NCI-H2107 (cell line): ENCODE results near the gene HDHD3.

ENCODE experiments used
- DNase-seq: peaks from one replicate; lab custom pipeline; 2025; lab: John Stamatoyannopoulos, UW

HDHD3 gene

DNA sequence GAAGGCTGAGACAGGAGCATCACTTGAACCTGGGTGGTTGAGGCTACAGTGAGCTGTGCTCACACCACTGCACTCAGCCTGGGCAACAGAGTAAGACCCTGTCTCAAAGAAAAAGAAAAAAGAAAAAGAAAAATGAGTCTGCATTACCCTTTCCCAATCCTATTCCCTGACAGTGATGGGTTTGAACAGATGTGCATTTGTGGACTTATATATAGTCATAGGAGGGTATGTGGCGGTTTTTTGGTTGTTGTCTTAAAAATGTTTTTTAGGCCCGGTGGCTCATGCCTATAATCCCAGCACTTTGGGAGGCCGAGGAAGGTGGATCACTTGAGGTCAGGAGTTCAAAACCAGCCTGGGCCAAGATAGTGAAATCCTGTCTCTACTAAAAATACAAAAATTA is 13.4 kb downstream of the HDHD3 start:
- DNase-seq: no peak

GRCh38 chr9:113361304-113362018 is 15.3 kb downstream of the HDHD3 start:
- DNase-seq: no peak

DNA sequence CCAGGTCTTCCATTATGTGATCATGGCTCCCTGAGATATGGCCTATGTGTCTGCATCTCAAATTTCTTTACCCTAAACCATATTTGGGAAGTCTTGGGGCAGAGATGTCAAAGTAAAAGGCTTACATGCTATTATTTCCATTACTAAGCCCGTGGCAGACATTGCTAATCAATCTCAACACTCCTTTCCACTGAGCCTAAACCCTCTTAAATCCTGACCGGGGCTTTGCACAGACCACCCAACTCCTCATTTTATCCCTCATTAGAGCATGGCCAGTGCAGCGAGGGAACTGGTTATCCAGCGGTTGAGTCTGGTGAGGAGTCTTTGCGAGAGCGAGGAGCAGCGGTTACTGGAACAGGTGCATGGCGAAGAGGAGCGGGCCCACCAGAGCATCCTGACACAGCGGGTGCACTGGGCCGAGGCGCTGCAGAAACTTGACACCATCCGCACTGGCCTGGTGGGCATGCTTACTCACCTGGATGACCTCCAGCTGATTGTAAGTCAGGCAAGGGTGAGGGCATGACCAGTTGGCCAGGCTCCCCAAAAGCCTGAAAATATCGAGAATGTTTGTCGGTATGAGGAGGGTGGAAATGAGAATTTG is 16.4 kb downstream of the HDHD3 start:
- no peak for DNase-seq

DNA sequence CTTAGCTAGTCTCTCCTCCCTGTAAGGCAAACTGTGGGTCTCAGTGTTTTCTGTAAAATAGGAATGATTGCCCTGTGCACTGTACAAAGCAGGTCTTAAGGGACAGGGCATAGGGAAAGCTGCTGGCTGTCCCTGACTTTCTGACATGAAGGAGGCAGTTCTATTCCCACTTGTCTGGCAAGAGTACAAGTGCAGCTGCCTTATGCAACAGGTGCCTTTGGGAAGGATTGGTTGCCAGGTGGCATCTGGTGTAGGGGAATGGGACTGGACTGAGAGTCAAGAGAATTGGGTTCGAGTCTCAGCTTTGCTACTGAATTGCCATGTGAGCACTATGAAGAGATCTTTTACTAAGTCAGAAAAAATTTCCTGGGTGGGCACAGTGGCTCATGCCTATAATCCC is 17.4 kb downstream of the HDHD3 start:
- no peak for DNase-seq

DNA sequence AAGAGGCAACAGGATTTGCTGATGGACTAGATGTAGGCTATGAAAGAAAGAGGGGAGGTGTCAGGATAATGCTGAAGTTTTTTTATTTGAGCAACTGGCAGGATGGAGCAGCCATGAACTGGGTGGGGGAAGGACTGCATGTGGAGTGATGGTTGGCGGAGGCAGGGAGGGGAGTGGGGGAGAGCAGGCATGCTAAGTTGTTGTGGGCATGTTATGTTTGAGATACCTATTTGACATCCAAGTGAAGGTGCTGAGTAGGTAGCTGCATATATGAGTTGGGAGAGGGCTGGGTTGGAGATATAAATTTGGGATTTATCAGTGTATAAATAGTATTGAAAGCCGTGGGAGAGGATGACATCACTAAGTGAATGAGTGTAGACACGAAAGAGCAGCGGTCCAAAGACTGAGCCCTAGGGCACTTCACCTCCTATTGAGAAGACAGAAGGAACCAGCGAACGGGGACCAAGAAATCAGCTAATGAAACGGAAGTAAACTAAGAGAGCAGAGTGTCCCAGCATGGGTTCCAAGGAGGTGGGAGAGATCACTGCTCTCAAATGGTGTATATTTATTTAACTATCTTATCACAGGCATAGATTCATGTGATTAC is 20.0 kb downstream of the HDHD3 start:
- DNase-seq: no peak

DNA sequence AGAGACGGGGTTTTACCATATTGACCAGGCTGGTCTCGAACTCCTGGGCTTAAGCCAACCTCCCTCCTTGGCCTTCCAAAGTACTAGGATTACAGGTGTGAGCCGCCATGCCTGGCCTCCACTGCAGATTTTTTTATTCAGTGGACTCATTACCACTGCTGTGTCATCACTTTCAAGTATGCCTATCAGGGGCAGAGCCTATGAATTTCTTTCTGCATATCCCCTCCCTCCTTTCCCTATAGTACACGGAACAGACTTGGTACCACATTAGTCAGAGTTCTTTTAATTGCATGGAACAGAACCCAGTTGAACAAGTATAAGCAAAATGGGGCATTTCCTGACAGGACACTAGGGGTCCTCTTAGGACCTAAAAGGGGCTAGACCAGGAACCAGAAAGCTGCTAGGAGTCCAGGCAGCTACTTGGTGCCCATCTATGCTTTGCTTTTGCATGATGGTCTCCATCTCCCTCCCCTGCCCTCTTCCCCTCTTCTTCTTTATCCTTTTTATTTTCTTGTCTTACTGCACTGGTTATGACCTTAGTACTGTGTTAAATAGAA is 21.7 kb downstream of the HDHD3 start:
- DNase-seq: no peak

DNA sequence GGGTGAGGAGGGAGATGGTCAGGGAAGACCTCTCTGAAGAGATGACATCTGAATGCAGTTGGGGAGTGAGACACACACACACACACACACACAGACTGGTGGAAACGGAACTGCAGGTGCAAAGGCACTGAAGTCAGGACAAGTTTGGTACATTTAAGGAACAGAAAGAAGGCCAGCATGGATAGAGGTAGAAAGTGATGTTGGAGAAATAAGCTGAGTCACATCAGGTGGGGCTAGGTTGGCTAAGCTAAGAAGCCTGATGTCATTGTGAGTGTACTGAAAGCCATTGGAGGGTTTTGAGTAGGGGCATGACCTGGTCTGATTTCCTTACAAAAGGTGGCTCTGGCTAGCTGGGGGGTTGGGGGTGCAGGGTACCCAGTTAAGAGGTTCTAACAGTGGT is 24.4 kb downstream of the HDHD3 start:
- DNase-seq: no peak

GRCh38 chr9:113352006-113352405 is 24.8 kb downstream of the HDHD3 start:
- DNase-seq: no peak

DNA sequence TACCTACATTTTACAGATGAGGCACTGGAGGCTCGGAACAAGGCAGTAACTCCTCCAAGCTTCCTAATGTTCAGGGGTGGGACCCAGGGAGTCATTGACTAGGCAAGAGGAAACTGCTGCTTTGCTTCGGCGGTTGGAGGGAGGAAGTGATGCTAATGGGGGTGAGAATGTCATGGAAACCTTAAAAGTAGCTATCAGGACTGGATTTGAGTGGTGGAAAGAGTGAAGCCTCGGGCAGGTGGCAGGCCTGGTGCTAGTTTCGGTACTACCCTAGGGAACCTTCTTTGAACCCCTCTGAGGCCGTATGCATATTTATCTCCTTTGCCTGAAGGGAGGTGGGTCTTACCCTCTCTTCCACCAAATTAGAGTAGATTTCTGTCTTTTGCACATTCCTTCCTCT is 25.8 kb downstream of the HDHD3 start:
- DNase-seq: no peak

- no peak for DNase-seq
Measured at GRCh38 chr9:113350107-113350661, 26.6 kb downstream of the HDHD3 start.

- no peak for DNase-seq
Measured at GRCh38 chr9:113349445-113350094, 27.2 kb downstream of the HDHD3 start, which contains the start of gene BSPRY. Gene BSPRY, plus strand, starts transcription at chr9:113349541. Its CDS starts 39 bp downstream, at chr9:113349580.

DNA sequence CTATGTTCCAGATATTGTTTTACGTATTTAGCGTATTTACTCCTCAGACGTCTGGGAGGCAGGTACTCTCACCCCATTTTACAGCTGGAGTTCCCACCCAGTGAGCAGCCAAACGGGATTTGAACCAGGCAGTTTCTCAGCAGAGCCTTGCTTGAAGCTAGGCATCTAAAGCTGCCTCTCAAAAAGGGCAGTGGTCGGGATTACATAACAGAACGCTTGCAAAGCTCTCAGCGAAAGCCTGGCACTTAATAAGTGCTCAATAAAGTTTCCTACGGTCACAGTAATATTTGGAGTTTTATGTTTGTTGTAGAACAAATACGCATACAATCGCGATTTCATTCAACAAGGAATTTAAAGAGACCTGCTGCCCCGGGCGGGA is 27.7 kb downstream of the HDHD3 start:
- no peak for DNase-seq

GRCh38 chr9:113348437-113348836 is 28.3 kb downstream of the HDHD3 start:
- no peak for DNase-seq

- no peak for DNase-seq
Measured at GRCh38 chr9:113345671-113346070, 31.1 kb downstream of the HDHD3 start.

DNA sequence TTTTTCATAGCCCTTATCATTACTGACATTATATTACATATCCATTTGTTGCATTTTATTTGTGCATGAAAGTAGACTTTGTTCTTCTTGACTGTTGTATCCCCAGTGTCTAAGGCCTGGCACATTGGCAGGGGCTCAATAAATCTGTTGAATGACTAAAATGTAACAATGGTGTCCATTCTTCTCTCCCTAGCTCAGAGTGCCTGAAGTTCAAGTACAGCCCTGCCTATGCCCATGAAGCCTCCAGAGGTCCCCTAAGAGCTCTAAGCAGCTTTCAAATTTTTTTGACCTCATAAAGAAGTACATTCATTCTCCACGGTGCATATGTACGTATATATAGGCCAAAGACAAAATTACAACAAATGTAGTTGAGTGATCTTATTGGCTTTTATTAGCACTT is 31.6 kb downstream of the HDHD3 start:
- DNase-seq: no peak

DNA sequence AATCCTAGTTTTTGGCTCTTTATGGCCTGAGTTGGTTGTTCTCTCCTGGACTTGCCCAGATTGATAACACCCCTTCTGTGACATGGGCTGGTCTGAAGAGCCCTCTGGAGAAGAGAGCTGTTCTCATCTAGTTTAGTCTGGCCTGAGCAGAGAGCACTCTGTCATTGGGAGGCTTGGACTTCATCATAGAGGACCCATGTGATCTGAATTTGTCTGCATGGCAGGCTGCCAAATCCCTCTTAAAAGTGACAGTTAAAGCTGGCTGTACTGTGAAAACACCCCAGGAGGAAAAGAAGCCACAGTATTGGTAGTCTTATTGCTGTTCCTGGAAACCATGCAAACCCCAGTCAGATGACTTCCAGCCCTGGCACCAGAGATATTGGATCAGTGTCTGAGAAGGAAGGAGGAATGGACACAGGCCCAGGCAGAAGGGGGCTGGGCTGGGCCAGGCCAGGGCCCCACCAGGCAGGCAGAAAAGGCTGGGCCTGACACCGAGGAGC is 33.0 kb downstream of the HDHD3 start:
- peak; percentile 89 for DNase-seq

- DNase-seq: no peak
Measured at GRCh38 chr9:113341712-113342410, 34.9 kb downstream of the HDHD3 start.

DNA sequence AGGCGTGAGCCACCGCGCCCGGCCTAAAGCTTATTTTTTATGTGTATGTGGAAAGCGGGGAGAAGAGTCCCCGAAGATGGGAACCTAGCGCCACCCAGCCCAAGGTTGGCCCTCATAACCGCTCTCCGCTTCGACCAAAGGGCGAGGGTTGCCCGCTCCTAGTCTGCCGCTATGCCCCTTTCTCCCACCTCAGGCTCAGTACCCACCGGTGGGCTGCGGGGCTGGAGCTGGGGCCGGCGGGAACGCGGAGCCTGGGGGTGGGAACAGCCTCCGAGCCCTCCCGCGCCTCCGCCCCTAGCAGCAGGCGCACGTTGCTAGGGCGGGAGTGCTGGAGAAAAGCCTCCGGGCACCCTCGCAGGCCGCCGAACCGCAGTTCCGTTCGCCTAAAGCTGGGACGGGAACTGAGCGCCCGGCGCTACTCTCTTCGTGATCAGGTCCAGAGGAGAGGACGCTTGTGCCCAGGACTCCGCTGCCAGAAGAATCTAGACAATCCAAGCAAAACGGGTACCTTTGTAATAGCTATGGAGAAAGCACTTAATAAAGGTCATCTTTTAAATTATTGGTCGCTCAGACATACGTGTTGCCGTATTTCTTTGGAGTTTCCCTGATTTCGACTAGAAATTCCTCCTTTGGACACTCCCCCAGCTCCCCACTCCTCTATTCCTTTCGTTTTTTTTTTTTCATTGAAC is 36.6 kb downstream of the HDHD3 start, which contains the start of gene WDR31:
WDR31 (minus strand) TSS at position 265 of the 689 bp plus-strand sequence. CDS start 8,253 bp downstream, outside the sequence.
- DNase-seq: peak; percentile 57

GRCh38 chr9:113337714-113338113 is 39.1 kb downstream of the HDHD3 start:
- DNase-seq: no peak

GRCh38 chr9:113331780-113332179 is 45.0 kb downstream of the HDHD3 start:
- DNase-seq: no peak
